Measurements from ENCODE around the gene LCE2D. TPM values are rescaled to one million over a fixed set of nuclear protein-coding genes. Genes with fewer than 3 reads are reported as not detected.
A peak's percentile ranks its signal among the peaks of the same experiment; 100 is the strongest.

The LCE2D gene
- total and polyA plus RNA-seq, 2 of the 4 experiments (the other 2 are of a cell fraction) = not detected

GRCh38 chr1:152622803-152623202 is 40.4 kb upstream of the LCE2D start, which contains the start of gene LCE3A:
LCE3A (minus strand) TSS chr1:152623103; CDS start chr1:152623103, 0 bp downstream.
- Histone ChIP-seq H2BK5ac (ENCODE audit: low read depth, low read length, poor library complexity, severe bottlenecking) (no peak within 1 kb of the TSS), H3K9me1 (ENCODE audit: insufficient read depth, low read length) (no peaks in the 10 kb centered on the region), H2AFZ (replicated peaks; ENCODE audit: low read length, poor library complexity) (no peak within 1 kb of the TSS), H3K14ac (replicated peaks; ENCODE audit: low read depth, low read length) (no peak within 1 kb of the TSS), H3K18ac (ENCODE audit: low read depth, low read length) (no peak within 1 kb of the TSS), H3K4me1 (ENCODE audit: control insufficient read depth, insufficient read depth, low read length) (no peaks in the 10 kb centered on the region), H4K91ac (ENCODE audit: insufficient read depth, low read depth, low read length) (no peak within 1 kb of the TSS), H3K9me3 (ENCODE audit: control insufficient read depth, insufficient read depth, low read length) (peaks cover 3% of the 10 kb centered on the region), H4K5ac (ENCODE audit: low read depth, low read length) (no peak within 1 kb of the TSS), H3K9ac (ENCODE audit: low read depth, low read length) (no peak within 1 kb of the TSS), H3K4ac (ENCODE audit: low read depth, low read length) (no peak within 1 kb of the TSS), H3K23ac (ENCODE audit: low read depth, low read length) (no peak within 1 kb of the TSS), H3K79me1 (ENCODE audit: low read depth in 1 of 2, low read length in 2 of 2) (no peaks in the 10 kb centered on the region), H3K27ac (ENCODE audit: insufficient read depth, low read length) (no peak within 1 kb of the TSS), H3K4me2 (ENCODE audit: low read depth, low read length) (no peak within 1 kb of the TSS), H2BK15ac (ENCODE audit: low read depth, low read length) (no peak within 1 kb of the TSS), H3K56ac (ENCODE audit: extremely low read depth, insufficient read depth, low read length) (no peak within 1 kb of the TSS), H2AK5ac (ENCODE audit: low read depth, low read length) (no peak within 1 kb of the TSS), H3K27me3 (ENCODE audit: control insufficient read depth, insufficient read depth, low read length) (no peaks in the 10 kb centered on the region), H3K4me3 (ENCODE audit: insufficient read depth, low read depth, low read length) (no peak within 1 kb of the TSS), H3K36me3 (ENCODE audit: control insufficient read depth, insufficient read depth, low read length) (no peaks in the 10 kb centered on the region), H2BK120ac (ENCODE audit: low read depth, low read length) (no peak within 1 kb of the TSS), H2AK9ac (replicated peaks; ENCODE audit: low read depth, low read length, poor library complexity) (no peak within 1 kb of the TSS), H2BK20ac (ENCODE audit: low read depth, low read length) (no peak within 1 kb of the TSS), H4K20me1 (ENCODE audit: insufficient read depth, low read length) (no peaks in the 10 kb centered on the region), H4K8ac (ENCODE audit: low read depth in 2 of 2, low read length in 2 of 2) (no peak within 1 kb of the TSS)
- no peak for ATAC-seq (ENCODE audit: low read depth)
- TF ChIP-seq CTCF (conservative IDR thresholded peaks at IDR 0.05; ENCODE audit: low read depth, low read length) = no peak
- no peak for TF ChIP-seq ELK1 (IDR thresholded peaks at IDR 0.05; ENCODE audit: borderline replicate concordance, low read depth, low read length)
- TF ChIP-seq CHD1 (IDR thresholded peaks at IDR 0.05; ENCODE audit: low read depth, low read length) = no peak
- TF ChIP-seq RAD21 (IDR thresholded peaks at IDR 0.05; ENCODE audit: low read length) = no peak
- no peak for TF ChIP-seq MAFK (IDR thresholded peaks at IDR 0.05; ENCODE audit: low read depth, low read length)
- no peak for TF ChIP-seq SMC3 (IDR thresholded peaks at IDR 0.05; ENCODE audit: low read depth, low read length)
- TF ChIP-seq CEBPB (IDR thresholded peaks at IDR 0.05; ENCODE audit: low read depth, low read length) = no peak
- TF ChIP-seq MAZ (IDR thresholded peaks at IDR 0.05; ENCODE audit: borderline replicate concordance, low read depth, low read length) = no peak
- no peak for TF ChIP-seq MXI1 (IDR thresholded peaks at IDR 0.05; ENCODE audit: borderline replicate concordance, low read depth, low read length)
- no peak for TF ChIP-seq BHLHE40 (IDR thresholded peaks at IDR 0.05; ENCODE audit: low read depth, low read length)
- no peak for TF ChIP-seq RFX5 (IDR thresholded peaks at IDR 0.05; ENCODE audit: low read depth, low read length)
- no peak for TF ChIP-seq NFE2L2 (IDR thresholded peaks at IDR 0.05; ENCODE audit: low read depth, low read length)
- TF ChIP-seq FOS (IDR thresholded peaks at IDR 0.05; ENCODE audit: low read depth, low read length) = no peak
- TF ChIP-seq USF2 (IDR thresholded peaks at IDR 0.05; ENCODE audit: low read depth, low read length) = no peak
- TF ChIP-seq POLR2A (IDR thresholded peaks at IDR 0.05; ENCODE audit: low read depth, low read length) = no peak
- TF ChIP-seq RCOR1 (IDR thresholded peaks at IDR 0.05; ENCODE audit: insufficient replicate concordance, low read length) = no peak
- ChIA-PET CTCF (no interaction called here), POLR2A (ENCODE audit: unreplicated experiment) (no interaction called here)
- BruUV-seq (replicated peaks) = no TSS peak
- in situ Hi-C loops (cut with MboI; ENCODE audit: low sequenced_read_pairs) (loop anchor here (10.0 kb wide), 1 partner anchor 48 kb away; no protein-coding TSS in a partner anchor), dilution Hi-C loops (cut with HindIII; ENCODE audit: low sequenced_read_pairs, unreplicated experiment) (no loop called here), intact Hi-C loops (cut with micrococcal nuclease) (no loop called here)
- 68% methylated on average over 6 of the region's 10 CpGs; no CpG with 5 or more reads in 1 of the 2 experiments for WGBS, 2 experiments (ENCODE audit: extremely low coverage in 2 of 2, insufficient read length in 1 of 2)
- DNase-seq = peak; percentile 0
